Ramos (cell line): ENCODE measurements around the gene REXO1.

Experiments used
- in situ Hi-C: fragments of 300-500 bp; cut with MboI; formaldehyde crosslinking; loops from one replicate; pipeline ENCODE4 v1.14.3; 2022; ENCODE audit warnings: low sequenced_read_pairs; ENCODE audit not compliant: unreplicated experiment

The REXO1 gene

DNA sequence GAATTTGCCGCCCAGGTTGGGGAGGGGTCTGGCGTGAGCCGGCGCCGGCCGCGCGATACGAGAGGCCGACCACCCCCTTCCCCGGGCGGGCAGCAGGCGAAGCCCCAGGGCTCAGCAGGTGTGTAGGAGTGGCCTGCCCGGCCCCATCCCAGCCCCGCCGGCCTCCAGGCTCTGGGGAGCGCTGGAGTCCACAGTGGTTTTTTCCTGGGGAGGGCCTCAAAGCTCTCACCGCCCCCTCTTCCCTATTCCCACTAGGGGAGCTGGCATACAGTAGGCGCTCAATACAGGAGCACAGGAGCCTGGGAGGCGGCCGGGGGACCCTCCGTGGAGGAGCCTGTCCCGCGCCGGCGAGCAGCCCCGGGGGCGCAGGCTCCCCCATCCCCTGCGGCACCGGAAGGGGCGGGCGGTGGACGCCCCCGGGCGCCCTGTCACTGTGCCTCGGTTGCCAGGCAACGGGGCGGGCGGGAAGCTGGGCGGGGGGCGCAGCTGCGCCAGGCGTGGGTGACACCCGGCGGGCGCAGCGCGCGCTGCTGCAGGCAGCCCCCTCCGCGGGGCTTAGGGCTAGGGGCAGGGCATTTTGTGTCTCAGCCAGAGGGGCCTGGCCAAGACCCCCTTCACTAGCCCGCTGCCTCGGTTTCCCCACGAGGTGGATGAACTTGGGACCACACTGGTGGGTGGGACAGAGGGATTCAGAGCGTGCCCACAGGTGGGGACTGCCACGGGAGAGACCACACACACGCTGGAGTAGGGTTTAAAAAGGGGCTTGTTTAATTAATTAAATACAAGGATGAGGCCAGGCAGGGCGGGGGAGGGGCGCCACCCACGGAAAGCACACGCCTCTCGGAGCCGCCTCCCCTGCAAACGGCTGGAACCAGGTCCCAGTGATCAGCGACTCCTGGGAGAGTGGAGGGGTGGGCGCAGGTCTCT, 3.6 kb upstream of the REXO1 start:
- in situ Hi-C loops, result no loop called here

DNA sequence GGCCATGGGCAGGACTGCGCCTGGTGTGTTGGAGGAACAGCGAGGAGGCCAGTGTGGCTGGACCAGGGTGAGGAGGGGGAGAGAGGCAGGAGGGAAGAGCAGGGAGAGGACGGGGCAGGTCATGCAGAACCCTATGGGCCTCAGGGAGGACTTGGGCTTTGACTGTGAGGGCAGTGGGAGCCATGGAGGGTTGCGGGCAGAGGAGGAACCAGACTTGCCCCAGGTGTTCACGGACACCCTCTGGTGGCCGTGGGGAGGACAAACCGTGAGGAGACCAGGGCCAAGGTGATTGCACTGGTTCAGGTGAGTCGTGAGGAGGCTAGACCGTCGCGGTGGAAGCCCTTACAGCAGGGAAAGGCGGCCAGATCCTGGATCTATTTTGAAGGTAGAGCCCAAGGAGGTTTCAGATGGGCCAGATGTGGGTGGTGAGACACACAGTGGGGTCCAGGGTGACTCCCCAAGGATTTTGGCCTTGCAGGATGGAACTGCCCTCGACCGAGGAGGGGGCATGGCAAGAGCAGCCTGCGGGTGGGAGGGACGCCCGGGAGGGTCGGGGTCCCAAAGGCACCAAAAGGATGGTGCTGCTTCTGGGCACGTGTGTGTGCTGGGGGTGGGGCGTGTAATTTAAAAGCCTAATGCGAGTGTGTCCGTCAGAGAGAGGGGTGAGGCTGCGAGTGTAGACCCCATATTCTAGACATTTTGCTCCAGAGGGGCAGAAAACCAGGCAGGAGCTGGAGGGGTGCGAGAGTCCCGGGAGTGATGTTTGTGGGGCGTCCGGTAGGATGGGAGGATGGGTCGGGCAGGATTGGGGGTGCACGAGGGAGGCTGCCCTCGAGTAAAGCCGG, 2.7 kb upstream of the REXO1 start:
- in situ Hi-C loops, result no loop called here

DNA sequence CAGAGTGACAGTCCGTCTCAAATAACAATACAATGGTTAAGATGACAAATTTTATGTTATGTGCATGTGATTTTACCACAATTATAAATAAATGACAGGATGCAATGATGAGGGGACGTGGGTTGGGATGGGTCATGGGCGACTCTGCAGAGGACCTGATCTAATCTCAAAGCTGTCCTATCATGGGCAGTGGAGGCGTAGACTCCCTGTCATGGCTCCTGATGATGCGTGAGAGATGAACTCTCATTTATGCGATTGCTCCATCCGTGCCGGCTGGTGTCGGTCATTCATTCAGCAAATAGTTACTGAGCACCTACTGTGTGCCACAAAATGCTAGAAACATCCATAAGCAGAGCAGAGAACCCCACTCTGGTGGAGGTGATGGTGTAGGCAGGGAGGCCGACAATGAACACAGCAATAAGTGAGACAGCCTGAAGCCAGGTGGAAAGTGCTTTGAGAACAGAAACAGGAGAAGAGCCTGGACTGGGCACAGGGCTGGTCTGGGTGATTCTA, 1.7 kb upstream of the REXO1 start:
- in situ Hi-C loops, result no loop called here

DNA sequence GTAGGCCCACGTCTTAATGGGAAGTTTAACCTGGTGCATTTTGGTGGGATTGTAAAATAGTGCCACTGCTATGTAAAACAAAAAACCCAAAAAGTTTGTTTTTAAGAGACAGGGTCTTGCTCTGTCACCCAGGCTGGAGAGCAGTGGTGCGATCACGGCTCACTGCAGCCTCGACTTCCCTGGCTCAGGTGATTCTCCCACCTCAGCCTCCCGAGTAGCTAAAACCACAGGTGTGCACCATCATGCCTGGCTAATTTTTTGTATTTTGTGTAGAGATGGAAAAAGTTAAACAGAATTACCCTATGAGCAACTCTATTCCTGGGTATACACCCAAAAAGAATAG, 820 bp upstream of the REXO1 start:
- in situ Hi-C loops, result no loop called here

DNA sequence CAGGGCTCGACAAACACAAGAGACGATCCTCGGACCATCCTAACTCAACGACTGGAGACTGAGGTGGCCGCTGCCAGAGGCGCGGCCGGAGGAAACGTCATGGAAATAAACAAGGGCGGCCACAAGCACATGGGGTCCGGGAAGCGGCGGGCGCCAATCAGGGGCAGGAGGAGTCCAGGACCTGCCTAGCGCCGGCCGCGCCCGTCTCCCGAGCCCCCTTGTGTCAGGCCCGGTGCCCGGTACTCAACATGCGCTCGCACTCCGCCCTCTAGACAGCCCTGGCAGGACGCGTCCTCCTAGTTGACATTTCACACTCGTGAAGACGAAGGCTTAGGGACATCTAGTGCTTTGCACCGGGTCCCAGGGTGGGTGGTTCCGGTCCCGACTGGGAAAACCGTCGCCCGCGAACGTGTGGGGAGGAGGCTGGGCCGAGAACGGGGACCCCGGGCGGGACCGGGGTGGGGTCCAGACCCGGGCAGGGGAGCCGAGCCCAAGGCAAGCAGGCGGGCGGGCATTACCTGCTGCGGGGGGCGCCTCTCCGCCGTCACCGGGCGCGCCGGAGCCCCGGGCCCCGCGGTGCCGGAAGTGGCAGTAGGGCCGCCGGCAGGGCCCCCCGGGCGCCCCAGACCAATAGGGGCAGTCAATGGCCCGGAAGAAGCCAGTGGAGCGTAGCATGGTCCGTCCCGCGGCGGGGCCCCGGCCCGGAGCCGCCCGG, 442 bp downstream of the REXO1 start:
- in situ Hi-C loops, result no loop called here

DNA sequence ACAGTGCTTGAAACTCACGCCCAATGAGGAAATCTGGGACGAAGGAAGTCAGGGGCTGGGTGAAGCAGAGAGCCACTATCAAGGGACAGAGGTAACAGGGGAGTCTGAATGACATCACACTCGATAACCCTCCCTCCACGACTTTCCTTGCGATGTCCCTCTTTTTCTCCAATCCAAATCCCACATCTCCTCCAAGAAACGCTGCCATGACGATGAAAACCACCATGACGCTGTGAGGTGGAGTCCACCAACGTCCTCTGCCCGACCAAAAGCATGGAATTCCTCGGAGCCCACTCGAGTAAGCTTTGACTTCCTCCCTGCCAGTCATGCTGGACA, 967 bp downstream of the REXO1 start:
- in situ Hi-C loops, result no loop called here

DNA sequence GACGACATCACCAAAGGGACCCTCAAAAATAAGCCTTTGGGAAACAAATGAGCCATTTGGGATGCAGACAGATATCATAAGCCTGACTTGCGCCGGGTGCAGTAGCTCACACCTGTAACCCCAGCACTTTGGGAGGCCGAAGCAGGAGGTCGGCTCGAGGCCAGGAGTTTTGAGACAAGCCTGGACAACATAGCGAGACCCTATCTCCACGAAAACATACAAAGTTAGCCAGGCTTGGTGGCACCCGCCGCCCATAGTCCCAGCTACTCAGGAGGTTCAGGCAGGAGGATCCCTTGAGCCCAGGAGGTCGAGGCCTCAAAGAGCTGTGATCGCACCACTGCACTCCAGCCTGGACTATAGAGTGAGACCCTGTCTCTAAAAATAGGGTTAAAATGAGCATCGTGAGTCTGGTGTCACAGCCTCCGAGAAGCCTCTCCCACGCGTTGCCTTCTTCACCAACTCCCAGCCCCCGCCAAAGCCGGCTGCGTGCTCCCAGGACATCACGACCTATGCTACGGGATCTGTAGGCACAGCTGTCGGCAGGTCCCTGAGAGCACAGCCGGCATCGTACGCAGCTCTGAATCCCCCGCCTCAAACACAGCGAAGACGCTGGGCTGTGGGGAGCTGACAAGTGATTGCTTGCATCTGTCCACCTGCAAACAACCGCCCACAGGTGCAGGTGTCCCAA, 1.6 kb downstream of the REXO1 start:
- in situ Hi-C loops, result no loop called here

DNA sequence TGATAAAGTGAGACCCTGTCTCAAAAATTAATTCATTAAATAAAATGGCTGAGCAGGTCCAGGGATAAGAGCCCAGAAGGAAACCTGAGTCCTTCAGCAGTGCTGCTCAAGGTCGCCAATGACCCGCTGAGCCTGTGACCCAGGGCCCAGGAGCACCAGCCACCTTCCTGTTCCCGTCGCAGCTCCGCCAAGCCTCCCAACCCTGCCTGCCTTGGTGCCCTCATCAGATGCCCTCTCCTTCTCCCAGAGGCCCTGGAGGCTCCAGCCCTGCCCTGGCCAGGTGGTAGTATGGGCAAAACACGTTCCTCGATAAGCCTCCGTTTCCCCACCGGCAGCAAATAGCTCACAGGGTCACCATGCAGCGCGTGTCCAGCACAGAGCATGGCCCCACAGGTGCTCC, 2.6 kb downstream of the REXO1 start:
- in situ Hi-C loops, result no loop called here

DNA sequence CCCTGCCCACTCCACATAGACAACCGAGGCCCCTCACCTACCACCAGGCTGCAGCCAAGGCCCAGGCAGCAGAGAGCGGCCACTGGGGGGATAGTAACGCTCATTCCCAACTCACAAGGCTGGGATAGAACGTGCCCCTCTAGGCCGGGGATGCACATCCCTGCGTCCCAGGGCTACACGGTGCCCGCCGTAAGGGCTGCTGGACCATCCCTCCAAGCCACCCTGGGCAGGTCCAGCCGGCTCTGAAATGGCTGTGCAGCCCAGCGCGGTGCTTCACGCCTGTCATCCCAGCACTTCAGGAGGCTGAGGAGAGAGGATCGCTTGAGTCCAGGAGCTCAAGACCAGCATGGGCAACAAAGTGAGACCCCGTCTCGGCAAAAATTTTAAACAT, 3.2 kb downstream of the REXO1 start:
- in situ Hi-C loops, result no loop called here

DNA sequence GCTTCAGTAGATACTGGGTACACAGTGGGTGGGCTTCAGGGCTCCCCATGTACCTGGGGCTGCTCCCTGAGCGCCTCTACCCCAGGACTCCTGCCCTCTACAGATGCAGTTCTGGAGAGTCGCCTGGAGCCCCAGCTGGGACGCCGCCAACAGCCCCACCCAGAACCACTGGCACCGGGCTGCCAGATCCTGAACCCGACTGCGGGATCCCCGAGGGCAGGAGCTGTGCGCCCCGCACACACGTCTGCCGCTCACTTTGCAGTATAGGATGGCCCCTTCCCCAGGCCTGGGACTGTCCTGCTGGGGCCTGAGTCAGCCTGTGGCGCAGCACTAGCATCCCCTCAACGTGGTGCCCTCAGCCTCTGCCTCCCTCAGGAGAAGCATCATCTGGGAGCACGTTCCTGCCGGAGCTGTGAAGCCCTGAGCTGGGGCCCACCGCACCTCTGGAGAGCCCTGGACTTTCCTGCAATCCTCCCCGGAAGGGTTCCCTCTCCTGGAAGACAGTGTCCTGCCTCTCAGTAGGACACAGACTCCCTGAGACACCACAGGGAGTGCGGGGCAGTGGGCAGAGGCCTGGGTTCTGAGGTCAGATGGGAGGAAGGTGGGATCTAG, 3.7 kb downstream of the REXO1 start:
- in situ Hi-C loops, result no loop called here

DNA sequence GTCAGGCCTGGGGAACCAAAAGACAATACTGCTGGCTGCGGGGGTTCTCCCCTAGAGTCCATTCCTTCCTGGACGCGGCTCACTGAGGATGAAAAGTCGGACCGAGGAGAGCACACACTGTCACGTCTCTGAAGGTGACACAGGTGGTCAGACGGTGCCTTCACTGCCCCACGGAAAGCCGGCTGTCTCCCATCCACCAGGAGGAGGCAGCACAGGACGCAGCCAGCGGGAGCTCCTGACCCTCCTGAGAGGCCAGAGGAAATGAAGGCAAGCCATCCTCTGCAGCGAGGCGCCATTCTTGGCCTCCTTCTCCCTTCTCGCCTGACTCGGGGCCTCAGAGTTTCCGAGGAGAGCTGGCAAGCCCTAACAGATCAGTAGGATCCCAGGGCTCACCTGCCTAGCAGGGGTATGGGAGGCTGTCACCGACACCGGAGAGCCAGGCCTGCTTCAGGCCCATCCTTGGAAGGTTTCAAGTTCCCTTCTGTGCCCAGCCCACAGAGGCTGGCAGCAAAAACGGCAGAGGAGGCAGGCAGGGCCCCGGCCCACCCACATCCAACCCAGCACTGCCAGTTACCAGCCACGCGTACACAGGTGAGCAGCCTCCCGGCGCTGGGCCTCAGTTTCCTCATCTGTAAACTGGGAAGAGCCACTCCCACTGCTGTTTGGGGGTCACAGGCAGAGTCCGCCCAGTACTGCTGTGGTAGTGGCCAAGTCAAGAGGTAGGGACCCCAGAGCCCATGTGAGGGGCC, 4.5 kb downstream of the REXO1 start:
- in situ Hi-C loops, result no loop called here

DNA sequence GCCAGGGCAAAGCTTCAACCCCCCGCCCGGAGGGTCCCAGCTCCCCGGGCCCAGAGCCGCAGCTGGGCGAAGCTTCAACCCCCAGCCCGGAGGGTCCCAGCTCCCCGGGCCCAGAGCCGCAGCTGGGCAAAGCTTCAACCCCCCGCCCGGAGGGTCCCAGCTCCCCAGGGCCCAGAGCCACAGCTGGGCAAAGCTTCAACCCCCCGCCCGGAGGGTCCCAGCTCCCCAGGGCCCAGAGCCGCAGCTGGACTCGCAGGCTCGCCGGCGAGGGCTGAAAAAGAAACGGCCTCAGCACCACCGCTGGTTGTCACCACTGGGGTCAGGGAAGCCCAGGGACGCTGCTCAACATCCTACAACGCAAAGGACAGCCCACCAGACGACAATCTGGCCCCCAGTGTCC, 5.2 kb downstream of the REXO1 start:
- in situ Hi-C loops, result no loop called here

DNA sequence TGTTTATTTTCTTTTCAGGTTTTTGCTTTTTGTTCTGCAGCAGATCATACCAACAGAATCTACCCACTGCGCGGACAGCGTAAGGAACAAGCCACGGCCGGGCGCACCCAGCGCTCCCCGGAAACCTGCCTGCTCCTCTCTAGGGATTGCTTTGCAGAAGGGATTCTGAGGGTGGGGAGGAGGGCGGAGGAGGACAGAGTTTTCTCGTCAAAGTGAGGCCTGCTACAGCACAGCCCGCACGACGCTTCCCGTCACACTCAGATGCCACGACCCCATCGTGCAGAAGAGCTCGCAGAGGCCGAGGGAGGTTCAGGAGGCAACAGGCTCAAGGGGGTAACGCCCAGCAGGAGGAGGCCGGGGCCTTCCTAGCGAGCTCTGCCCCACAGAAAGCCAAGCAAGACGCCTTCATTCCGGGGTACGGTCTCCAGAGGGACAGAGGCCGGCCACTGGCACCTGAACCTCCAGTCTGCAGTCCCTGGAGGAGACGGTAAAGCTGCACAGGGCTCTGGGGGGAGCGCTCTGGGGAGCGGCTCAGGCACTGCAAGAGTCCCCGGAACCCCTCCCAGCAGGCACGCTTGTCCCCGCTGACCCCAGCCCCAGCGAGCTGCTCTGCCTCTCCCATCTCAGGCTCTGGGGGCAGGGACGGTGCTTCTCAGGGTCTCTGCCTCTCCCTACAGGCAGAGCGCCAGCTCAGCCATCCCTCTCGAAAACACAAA, 6.9 kb downstream of the REXO1 start:
- in situ Hi-C loops, result no loop called here

DNA sequence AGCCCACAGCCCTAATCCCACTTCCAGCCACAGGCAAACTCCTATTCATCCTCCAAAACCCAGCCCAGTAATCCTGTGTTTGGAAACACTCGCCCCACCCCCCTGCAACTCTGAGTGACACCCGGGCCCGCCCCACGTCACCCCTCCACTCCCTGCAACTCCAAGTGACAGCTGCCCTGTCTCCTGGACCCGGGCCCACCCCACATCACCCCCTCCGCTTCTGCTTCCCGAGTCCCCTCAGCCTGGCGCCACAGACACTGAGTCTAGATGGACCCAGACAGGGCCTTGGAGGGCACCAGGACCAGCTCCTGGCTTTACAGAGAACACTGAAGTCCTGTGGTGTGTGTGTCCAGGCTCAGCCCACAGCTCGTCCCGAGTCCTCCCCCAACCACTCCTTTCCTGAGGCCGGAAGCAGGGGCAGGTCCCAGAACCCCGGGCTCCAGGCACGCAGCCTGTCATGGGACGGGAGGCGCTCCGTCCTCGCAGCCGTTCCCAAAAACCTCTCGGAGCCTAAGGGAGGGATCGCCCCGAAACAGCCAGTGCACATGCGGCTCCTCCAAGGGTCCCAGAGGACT, 7.7 kb downstream of the REXO1 start:
- in situ Hi-C loops, result no loop called here

DNA sequence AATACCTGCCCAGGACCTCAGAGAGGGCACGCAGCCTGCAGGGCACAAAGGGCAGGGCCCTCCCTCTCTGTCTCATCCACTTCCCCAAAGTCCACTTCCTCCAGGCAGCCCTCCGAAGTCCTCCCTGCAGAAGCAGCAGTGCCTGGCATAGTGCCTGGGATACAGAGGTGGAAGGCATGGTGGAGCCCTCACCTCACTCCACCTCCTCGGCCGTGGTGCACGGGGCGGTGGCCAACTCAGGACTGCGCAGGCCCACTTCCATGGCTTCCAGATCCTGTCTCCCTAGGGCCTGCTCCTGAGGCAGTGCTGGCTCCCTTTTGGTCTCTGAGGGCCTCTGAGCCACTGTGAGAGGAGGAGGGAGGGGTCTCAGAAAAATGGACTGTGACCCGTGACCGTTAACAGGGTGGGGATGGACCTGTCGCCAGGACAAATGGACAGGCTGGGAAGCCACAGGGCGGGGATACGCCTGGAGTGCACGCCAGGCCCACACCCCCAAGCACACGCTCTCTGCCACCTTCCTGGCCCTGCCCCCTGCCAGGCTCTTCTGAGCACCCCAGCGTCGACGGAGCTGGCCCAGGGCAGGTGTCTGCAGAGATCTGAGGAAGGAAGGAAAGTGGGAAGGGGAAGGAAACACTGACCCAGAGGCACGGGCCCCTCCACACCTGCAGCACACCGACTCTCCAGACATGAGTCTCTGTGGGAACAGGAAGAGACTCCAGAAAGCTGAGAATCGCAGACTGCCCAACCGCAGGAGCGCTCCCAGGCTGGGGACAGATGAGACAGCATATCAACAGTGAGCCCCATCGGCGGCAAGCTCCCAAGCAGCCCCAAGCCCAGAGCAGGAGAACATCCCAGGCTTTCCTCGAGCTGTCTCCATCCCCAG, 8.4 kb downstream of the REXO1 start:
- in situ Hi-C loops, result no loop called here

DNA sequence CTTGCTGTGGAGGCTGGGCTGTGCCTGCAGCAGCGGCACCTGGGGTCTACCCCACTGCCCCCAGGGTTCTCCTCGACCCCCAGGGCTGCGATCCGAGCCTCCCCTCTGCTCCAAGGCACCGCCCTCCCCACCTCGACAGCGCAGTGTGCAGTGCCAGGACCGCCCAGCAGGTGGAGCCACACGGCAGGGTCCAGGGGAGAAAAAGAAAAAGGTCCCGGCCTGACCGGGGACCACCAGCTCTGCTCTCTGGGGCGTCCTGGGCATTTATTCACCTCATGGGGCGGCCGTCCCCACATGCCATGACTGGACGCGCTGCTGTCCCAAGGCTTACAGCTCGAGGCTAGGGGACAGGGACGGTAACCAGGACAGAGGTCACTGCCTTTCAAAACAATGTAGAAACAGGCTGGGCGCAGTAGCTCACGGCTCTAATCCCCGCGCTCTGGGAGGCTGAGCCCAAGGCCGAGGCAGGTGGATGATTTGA, 10.6 kb downstream of the REXO1 start:
- in situ Hi-C loops, result no loop called here

DNA sequence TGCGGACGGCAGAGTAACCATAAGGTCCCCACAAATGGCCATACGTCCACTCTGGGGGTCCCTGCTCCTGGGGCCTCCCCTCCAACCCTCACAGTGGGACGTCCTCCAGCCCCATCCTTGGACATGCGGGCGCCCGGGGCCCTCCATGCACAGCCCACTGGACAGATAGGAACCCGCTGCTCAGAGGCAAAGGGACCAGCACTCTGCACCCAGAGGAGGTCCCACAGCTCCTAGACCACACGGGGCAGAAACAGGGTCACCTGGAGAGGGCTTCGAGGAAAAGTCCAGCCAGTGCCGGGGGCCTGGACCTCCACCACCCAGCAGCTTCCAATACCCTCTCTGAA, 11.1 kb downstream of the REXO1 start:
- in situ Hi-C loops, result no loop called here
